HepG2 (cell line): ENCODE results near the gene CIBAR2. TPM values are rescaled to one million over a fixed set of nuclear protein-coding genes. Genes with fewer than 3 reads are reported as not detected.

ENCODE experiments used
- ATF7-NPFF ChIP-seq: sonication (generic); formaldehyde crosslinking; IDR thresholded peaks from 2 replicates; pipeline ENCODE4 v1.8.1; 2023; ENCODE audit warnings: mild to moderate bottlenecking, low read depth, missing genetic modification reagents, moderate library complexity
- CBFB ChIP-seq: sonication (generic); formaldehyde crosslinking; IDR thresholded peaks from 2 replicates; pipeline ENCODE4 v1.4.0; 2020; ENCODE audit warnings: missing genetic modification reagents
- FOXK1 ChIP-seq: sonication (generic); formaldehyde crosslinking; IDR thresholded peaks from 2 replicates; pipeline ENCODE4 v1.4.0; 2020; ENCODE audit warnings: low read depth, missing genetic modification reagents, borderline replicate concordance
- HMG20B ChIP-seq: conservative IDR thresholded peaks from 2 replicates; pipeline ENCODE4 v1.6.1; 2016; ENCODE audit warnings: missing genetic modification reagents, missing compliant biosample characterization
- ISX ChIP-seq: sonication (generic); formaldehyde crosslinking; conservative IDR thresholded peaks from 2 replicates; pipeline ENCODE4 v1.5.0; 2020; ENCODE audit warnings: missing genetic modification reagents
- JUN ChIP-seq: sonication (generic); formaldehyde crosslinking; IDR thresholded peaks from 2 replicates; pipeline ENCODE4 v1.4.0; 2020; ENCODE audit warnings: mild to moderate bottlenecking, missing genetic modification reagents
- KAT7 ChIP-seq: IDR thresholded peaks from 2 replicates; pipeline ENCODE4 v1.6.1; 2018; ENCODE audit warnings: borderline replicate concordance, missing compliant biosample characterization
- MAFF ChIP-seq: IDR thresholded peaks from 2 replicates; pipeline ENCODE4 v1.6.1; 2011; ENCODE audit warnings: low read depth, low read length, improper control_type of control experiment
- RAD21 ChIP-seq: fragments of 450-650 bp; formaldehyde crosslinking; IDR thresholded peaks from 2 replicates; pipeline ENCODE4 v1.5.0; 2020; ENCODE audit warnings: mild to moderate bottlenecking
- RORA ChIP-seq: sonication (generic); formaldehyde crosslinking; IDR thresholded peaks from 2 replicates; pipeline ENCODE4 v1.5.0; 2020; ENCODE audit warnings: mild to moderate bottlenecking, missing genetic modification reagents, moderate library complexity
- ZC3H13 ChIP-seq: sonication (generic); formaldehyde crosslinking; IDR thresholded peaks from 2 replicates; pipeline ENCODE4 v1.8.1; 2023; ENCODE audit warnings: mild to moderate bottlenecking, missing genetic modification reagents, moderate library complexity
- ZNF33A ChIP-seq: sonication (generic); formaldehyde crosslinking; IDR thresholded peaks from 2 replicates; pipeline ENCODE4 v1.5.1; 2020; ENCODE audit warnings: missing genetic modification reagents, mild to moderate bottlenecking, moderate library complexity, borderline replicate concordance
- ZNF446 ChIP-seq: sonication (generic); formaldehyde crosslinking; IDR thresholded peaks from 2 replicates; pipeline ENCODE4 v1.5.0; 2020; ENCODE audit warnings: mild to moderate bottlenecking, missing genetic modification reagents
- ZNF816 ChIP-seq: sonication (generic); formaldehyde crosslinking; IDR thresholded peaks from 2 replicates; pipeline ENCODE4 v1.8.0; 2022; ENCODE audit warnings: missing genetic modification reagents, mild to moderate bottlenecking, borderline replicate concordance
- polyA plus RNA-seq, 8 experiments: library from polyadenylated mRNA; depleted of rRNA in 3 of 8; stranded (reverse) in 7 of 8; unstranded in 1 of 8; fragments of >200 nt; fragmentation: Illumina TruSeq in 4 of 8; extraction: Trizol in 4 of 8; gene quantifications; 2 replicates each; pipeline versions ENCODE4 v1.2.1 to v1.2.3, GENCODE V29; 2011 to 2016; ENCODE audit warnings: low read depth in 4 of 8, missing spikeins in 1 of 8, mixed read lengths in 1 of 8; ENCODE audit not compliant: insufficient read depth in 1 of 8
- total RNA-seq, 5 experiments: library from RNA; depleted of rRNA; stranded (reverse); fragments of >200 nt; fragmentation: Illumina TruSeq; extraction: Trizol; gene quantifications; 2 replicates each; pipeline ENCODE4 v1.2.3, GENCODE V29; 2016; ENCODE audit warnings: low read depth in 1 of 5
- TF ChIP-seq, protein P1 (sequence below): sonication (generic); formaldehyde crosslinking; IDR thresholded peaks from 2 replicates; pipeline ENCODE4 v1.8.0; 2022; ENCODE audit warnings: missing genetic modification reagents, mild to moderate bottlenecking, inconsistent platforms, borderline replicate concordance
- TF ChIP-seq, protein P2 (sequence below): IDR thresholded peaks from 2 replicates; pipeline ENCODE4 v1.6.1; 2016
- TF ChIP-seq, protein P3 (sequence below): sonication (generic); formaldehyde crosslinking; IDR thresholded peaks from 2 replicates; pipeline ENCODE4 v1.4.0; 2020; ENCODE audit warnings: missing genetic modification reagents, borderline replicate concordance
- TF ChIP-seq, protein P4 (sequence below): sonication (generic); formaldehyde crosslinking; IDR thresholded peaks from 2 replicates; pipeline ENCODE4 v1.4.0; 2020; ENCODE audit warnings: missing genetic modification reagents, borderline replicate concordance
- TF ChIP-seq, protein P5 (sequence below): sonication (generic); formaldehyde crosslinking; IDR thresholded peaks from 2 replicates; pipeline ENCODE4 v1.8.0; 2022; ENCODE audit warnings: missing genetic modification reagents, mild to moderate bottlenecking, borderline replicate concordance
- TF ChIP-seq, protein P6 (sequence below): IDR thresholded peaks from 2 replicates; pipeline ENCODE4 v1.6.1; 2018; ENCODE audit warnings: missing genetic modification reagents, mild to moderate bottlenecking, missing compliant biosample characterization

The CIBAR2 gene
- total and polyA plus RNA-seq, 2 of the 13 experiments (the other 11 are each of a cell fraction or from before 2014, with no cell fraction given): not detected

DNA sequence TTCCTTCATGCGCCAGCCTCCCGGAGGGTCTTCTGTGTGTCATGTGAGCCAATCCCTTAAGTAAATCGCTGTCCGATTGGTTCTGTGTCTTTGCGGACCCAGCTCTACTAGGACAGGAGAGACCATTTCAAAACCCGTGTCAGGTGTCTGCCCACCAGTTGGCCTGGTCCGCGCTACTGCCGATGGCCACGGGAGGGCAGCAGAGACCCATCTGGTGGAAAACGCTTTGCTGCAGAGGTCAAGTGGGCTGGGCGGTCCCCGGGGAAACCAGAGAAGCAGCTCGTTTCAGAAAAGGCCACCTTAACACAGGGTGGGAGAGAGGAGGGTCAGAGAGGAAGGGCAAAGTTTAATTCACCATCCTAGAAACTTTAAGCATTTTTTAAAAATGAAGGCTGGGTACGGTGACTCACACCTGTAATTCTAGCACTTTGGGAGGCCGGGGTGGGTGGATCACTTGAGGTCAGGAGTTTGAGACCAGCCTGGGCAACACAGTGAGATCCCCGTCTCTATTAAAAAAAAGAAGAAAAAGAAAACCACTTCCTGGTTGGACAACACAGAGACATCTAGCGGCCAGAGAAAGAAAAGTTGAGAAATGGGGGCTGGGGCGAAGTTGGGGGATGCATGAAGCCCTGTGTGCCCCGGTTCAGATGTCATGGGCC, 2.8 kb upstream of the CIBAR2 start (continued):
- TF ChIP-seq JUN (CRISPR knock-in tag) (no peak; the same call in 1 of the 2 replicates), RORA (CRISPR knock-in tag) (no peak), FOXK1 (CRISPR knock-in tag) (no peak), ZC3H13 (CRISPR knock-in tag) (no peak), HMG20B (no peak), KAT7 (0 out of 2 replicates have a peak, but pooled peaks have one; percentile 64), ISX (CRISPR knock-in tag) (no peak), RAD21 (CRISPR knock-in tag) (peak; percentile 99), MAFF (no peak), ZNF816 (CRISPR knock-in tag) (no peak), ATF7-NPFF (CRISPR knock-in tag) (no peak), CBFB (CRISPR knock-in tag) (peak; percentile 60; the same call in 1 of the 2 replicates), ZNF446 (CRISPR knock-in tag) (no peak), ZNF33A (CRISPR knock-in tag) (no peak)
- TF ChIP-seq, protein P1, sequence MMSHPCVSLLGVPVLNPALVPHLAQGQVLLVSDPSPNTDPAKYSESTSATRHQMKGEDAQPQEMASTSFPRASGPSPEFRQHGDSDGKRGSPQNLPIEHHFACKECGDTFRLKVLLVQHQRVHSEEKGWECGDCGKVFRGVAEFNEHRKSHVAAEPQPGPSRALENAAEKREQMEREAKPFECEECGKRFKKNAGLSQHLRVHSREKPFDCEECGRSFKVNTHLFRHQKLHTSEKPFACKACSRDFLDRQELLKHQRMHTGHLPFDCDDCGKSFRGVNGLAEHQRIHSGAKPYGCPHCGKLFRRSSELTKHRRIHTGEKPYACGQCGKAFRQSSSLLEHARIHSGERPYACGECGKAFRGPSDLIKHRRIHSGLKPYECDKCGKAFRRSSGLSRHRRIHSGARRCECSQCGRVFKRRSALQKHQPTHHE (CRISPR knock-in tag): no peak
- TF ChIP-seq, protein P2, sequence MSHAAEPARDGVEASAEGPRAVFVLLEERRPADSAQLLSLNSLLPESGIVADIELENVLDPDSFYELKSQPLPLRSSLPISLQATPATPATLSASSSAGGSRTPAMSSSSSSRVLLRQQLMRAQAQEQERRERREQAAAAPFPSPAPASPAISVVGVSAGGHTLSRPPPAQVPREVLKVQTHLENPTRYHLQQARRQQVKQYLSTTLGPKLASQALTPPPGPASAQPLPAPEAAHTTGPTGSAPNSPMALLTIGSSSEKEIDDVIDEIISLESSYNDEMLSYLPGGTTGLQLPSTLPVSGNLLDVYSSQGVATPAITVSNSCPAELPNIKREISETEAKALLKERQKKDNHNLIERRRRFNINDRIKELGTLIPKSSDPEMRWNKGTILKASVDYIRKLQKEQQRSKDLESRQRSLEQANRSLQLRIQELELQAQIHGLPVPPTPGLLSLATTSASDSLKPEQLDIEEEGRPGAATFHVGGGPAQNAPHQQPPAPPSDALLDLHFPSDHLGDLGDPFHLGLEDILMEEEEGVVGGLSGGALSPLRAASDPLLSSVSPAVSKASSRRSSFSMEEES (CRISPR knock-in tag): peak; percentile 70
- TF ChIP-seq, protein P3, sequence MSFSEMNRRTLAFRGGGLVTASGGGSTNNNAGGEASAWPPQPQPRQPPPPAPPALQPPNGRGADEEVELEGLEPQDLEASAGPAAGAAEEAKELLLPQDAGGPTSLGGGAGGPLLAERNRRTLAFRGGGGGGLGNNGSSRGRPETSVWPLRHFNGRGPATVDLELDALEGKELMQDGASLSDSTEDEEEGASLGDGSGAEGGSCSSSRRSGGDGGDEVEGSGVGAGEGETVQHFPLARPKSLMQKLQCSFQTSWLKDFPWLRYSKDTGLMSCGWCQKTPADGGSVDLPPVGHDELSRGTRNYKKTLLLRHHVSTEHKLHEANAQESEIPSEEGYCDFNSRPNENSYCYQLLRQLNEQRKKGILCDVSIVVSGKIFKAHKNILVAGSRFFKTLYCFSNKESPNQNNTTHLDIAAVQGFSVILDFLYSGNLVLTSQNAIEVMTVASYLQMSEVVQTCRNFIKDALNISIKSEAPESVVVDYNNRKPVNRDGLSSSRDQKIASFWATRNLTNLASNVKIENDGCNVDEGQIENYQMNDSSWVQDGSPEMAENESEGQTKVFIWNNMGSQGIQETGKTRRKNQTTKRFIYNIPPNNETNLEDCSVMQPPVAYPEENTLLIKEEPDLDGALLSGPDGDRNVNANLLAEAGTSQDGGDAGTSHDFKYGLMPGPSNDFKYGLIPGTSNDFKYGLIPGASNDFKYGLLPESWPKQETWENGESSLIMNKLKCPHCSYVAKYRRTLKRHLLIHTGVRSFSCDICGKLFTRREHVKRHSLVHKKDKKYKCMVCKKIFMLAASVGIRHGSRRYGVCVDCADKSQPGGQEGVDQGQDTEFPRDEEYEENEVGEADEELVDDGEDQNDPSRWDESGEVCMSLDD (CRISPR knock-in tag): no peak
- TF ChIP-seq, protein P4, sequence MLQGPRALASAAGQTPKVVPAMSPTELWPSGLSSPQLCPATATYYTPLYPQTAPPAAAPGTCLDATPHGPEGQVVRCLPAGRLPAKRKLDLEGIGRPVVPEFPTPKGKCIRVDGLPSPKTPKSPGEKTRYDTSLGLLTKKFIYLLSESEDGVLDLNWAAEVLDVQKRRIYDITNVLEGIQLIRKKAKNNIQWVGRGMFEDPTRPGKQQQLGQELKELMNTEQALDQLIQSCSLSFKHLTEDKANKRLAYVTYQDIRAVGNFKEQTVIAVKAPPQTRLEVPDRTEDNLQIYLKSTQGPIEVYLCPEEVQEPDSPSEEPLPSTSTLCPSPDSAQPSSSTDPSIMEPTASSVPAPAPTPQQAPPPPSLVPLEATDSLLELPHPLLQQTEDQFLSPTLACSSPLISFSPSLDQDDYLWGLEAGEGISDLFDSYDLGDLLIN (CRISPR knock-in tag): no peak
- TF ChIP-seq, protein P5, sequence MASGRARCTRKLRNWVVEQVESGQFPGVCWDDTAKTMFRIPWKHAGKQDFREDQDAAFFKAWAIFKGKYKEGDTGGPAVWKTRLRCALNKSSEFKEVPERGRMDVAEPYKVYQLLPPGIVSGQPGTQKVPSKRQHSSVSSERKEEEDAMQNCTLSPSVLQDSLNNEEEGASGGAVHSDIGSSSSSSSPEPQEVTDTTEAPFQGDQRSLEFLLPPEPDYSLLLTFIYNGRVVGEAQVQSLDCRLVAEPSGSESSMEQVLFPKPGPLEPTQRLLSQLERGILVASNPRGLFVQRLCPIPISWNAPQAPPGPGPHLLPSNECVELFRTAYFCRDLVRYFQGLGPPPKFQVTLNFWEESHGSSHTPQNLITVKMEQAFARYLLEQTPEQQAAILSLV: 0 out of 2 replicates have a peak, but pooled peaks have one; percentile 41
- TF ChIP-seq, protein P6, sequence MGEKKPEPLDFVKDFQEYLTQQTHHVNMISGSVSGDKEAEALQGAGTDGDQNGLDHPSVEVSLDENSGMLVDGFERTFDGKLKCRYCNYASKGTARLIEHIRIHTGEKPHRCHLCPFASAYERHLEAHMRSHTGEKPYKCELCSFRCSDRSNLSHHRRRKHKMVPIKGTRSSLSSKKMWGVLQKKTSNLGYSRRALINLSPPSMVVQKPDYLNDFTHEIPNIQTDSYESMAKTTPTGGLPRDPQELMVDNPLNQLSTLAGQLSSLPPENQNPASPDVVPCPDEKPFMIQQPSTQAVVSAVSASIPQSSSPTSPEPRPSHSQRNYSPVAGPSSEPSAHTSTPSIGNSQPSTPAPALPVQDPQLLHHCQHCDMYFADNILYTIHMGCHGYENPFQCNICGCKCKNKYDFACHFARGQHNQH: peak; percentile 77; the same call in 1 of the 2 replicates
